MCF 10A (cell line): ENCODE results near the gene CTR9. TPM values are rescaled to one million over a fixed set of nuclear protein-coding genes. Genes with fewer than 3 reads are reported as not detected.
"Not testable (repeated sequence)": the region's sequence is repeated elsewhere in the genome, so short reads cannot be mapped to it uniquely, and the experiment has no call there.

ENCODE experiments used
- BruUV-seq: library from RNA; stranded (reverse); fragments of 400-500 nt; replicated peaks from 2 replicates; lab custom pipeline; 2021; lab: Mats Ljungman, UMichigan
- CTCF ChIA-PET: fragments of 300-600 bp; sonication (Branson Sonifier 250); formaldehyde crosslinking; extraction: SDS; loops from one replicate; lab custom pipeline; 2021; ENCODE audit warnings: antibody characterized with exemption, inconsistent platforms; lab: Yijun Ruan, JAX
- POLR2A ChIA-PET: fragments of 300-600, 350-650 bp; sonication (Branson Sonifier 250); formaldehyde crosslinking; extraction: SDS; loops from one replicate; lab custom pipeline; 2020; ENCODE audit warnings: antibody characterized with exemption, inconsistent platforms; lab: Yijun Ruan, JAX
- DNase-seq: peaks from one replicate; pipeline ENCODE4 v3.0.0-alpha.2; 2018; ENCODE audit not compliant: unreplicated experiment
- H3K27ac Mint-ChIP-seq: one replicate; pipeline ENCODE4 v1.8.0; 2022; ENCODE audit warnings: mild to moderate bottlenecking, low read depth, mixed read lengths; ENCODE audit not compliant: unreplicated experiment
- H3K27me3 Mint-ChIP-seq: one replicate; pipeline ENCODE4 v1.8.0; 2022; ENCODE audit warnings: mixed read lengths; ENCODE audit not compliant: insufficient read depth, unreplicated experiment
- H3K36me3 Mint-ChIP-seq: one replicate; pipeline ENCODE4 v1.8.0; 2022; ENCODE audit warnings: mild to moderate bottlenecking, moderate library complexity, mixed read lengths; ENCODE audit not compliant: insufficient read depth, unreplicated experiment
- H3K4me1 Mint-ChIP-seq: one replicate; pipeline ENCODE4 v1.8.0; 2022; ENCODE audit warnings: mixed read lengths; ENCODE audit not compliant: insufficient read depth, unreplicated experiment
- H3K4me3 Mint-ChIP-seq: one replicate; pipeline ENCODE4 v1.8.0; 2022; ENCODE audit warnings: mild to moderate bottlenecking, moderate library complexity, mixed read lengths; ENCODE audit not compliant: unreplicated experiment
- H3K9me3 Mint-ChIP-seq: one replicate; pipeline ENCODE4 v1.8.0; 2022; ENCODE audit warnings: mixed read lengths; ENCODE audit not compliant: unreplicated experiment
- CTCF ChIP-seq: fragments of 200-600 bp; IDR thresholded peaks from one replicate; pipeline ENCODE4 v1.8.0; 2022; ENCODE audit warnings: antibody characterized with exemption, mild to moderate bottlenecking; ENCODE audit not compliant: unreplicated experiment
- intact Hi-C: fragments of 100-400 bp; cut with micrococcal nuclease; formaldehyde crosslinking; loops from 2 replicates; pipeline ENCODE4 v1.14.1; 2022
- total RNA-seq: library from RNA; stranded (reverse); gene quantifications from 2 replicates; pipeline ENCODE4 v1.2.3, GENCODE V29; 2022

The CTR9 gene
- total RNA-seq, 1 experiment from 2014 or later, result 28.8 TPM

- peaks cover 4% of the 10 kb centered on the region for H3K36me3 Mint-ChIP-seq
Observed at GRCh38 chr11:10813945-10814344, 62.9 kb downstream of the CTR9 start.

GRCh38 chr11:10818594-10818993 is 67.5 kb downstream of the CTR9 start:
- TF ChIP-seq CTCF, result no peak
- intact Hi-C loops, result no loop called here
- CTCF ChIA-PET, result interaction anchor here (0.5 kb wide), 1 partner anchor 82 kb away, joined by 4 read pairs; no protein-coding TSS in a partner anchor
- H3K4me1 Mint-ChIP-seq, result peaks cover 7% of the 10 kb centered on the region
- H3K36me3 Mint-ChIP-seq, result no peaks in the 10 kb centered on the region
- no peak overlapping the region for H3K27ac Mint-ChIP-seq
- H3K27me3 Mint-ChIP-seq, result no peaks in the 10 kb centered on the region
- BruUV-seq, result no TSS peak
- H3K9me3 Mint-ChIP-seq, result no peaks in the 10 kb centered on the region
- H3K4me3 Mint-ChIP-seq, result no peak overlapping the region
- DNase-seq, result no peak
- POLR2A ChIA-PET, result interaction anchor here (1.0 to 3.7 kb wide), 3 partner anchors 10 to 82 kb away, joined by 3 to 21 read pairs (median 5); partner anchors contain the start of gene EIF4G2

More at GRCh38 chr11:10813945-10814344, 62.9 kb downstream of the CTR9 start:
- ChIA-PET POLR2A (interaction anchor here (1.2 to 4.1 kb wide), 4 partner anchors 9 to 63 kb away, joined by 4 to 18 read pairs (median 4); partner anchors contain the start of genes CTR9 and ZBED5), CTCF (interaction anchor here (1.3 kb wide), 1 partner anchor 23 kb away, joined by 3 read pairs; no protein-coding TSS in a partner anchor)
- no peaks in the 10 kb centered on the region for H3K9me3 Mint-ChIP-seq
- no peak for DNase-seq
- no TSS peak for BruUV-seq
- TF ChIP-seq CTCF, result no peak
- intact Hi-C loops, result no loop called here
- H3K27me3 Mint-ChIP-seq, result no peaks in the 10 kb centered on the region
- no peak overlapping the region for H3K27ac Mint-ChIP-seq
- H3K4me3 Mint-ChIP-seq, result no peak overlapping the region
- peaks cover 11% of the 10 kb centered on the region for H3K4me1 Mint-ChIP-seq

- CTCF ChIA-PET, H3K27ac Mint-ChIP-seq, H3K4me1 Mint-ChIP-seq, DNase-seq, H3K27me3 Mint-ChIP-seq, H3K9me3 Mint-ChIP-seq, intact Hi-C loops, H3K4me3 Mint-ChIP-seq, H3K36me3 Mint-ChIP-seq, BruUV-seq: not testable (repeated sequence)
- POLR2A ChIA-PET, result interaction anchor here (0.7 to 1.0 kb wide), 3 partner anchors 14 to 55 kb away, joined by 3 read pairs; partner anchors contain the start of gene EIF4G2
Observed at GRCh38 chr11:10822491-10822890, 71.4 kb downstream of the CTR9 start.

GRCh38 chr11:10823152-10823579 is 72.1 kb downstream of the CTR9 start:
- no peak overlapping the region for H3K4me3 Mint-ChIP-seq
- H3K4me1 Mint-ChIP-seq, result peaks cover 7% of the 10 kb centered on the region
- intact Hi-C loops, result no loop called here

More at GRCh38 chr11:10823152-10823579, 72.1 kb downstream of the CTR9 start:
- ChIA-PET CTCF (no interaction called here), POLR2A (interaction anchor here (0.9 to 1.8 kb wide), 3 partner anchors 14 to 16 kb away, joined by 3 to 11 read pairs (median 3); partner anchors contain the start of gene EIF4G2)
- no peak for DNase-seq
- Mint-ChIP-seq H3K36me3 (no peaks in the 10 kb centered on the region), H3K9me3 (no peaks in the 10 kb centered on the region), H3K27ac (no peak overlapping the region), H3K27me3 (no peaks in the 10 kb centered on the region)
- BruUV-seq, result no TSS peak
- no peak for TF ChIP-seq CTCF
